H9 (cell line): ENCODE measurements around the gene RIMBP2. TPM values are rescaled to one million over a fixed set of nuclear protein-coding genes. Genes with fewer than 3 reads are reported as not detected.

Experiments used
- DNase-seq: peaks from one replicate; pipeline ENCODE4 v3.0.0-alpha.2; 2017
- H2AFZ ChIP-seq: one replicate; pipeline ENCODE4 v1.6.1; 2013; ENCODE audit warnings: mild to moderate bottlenecking, low read length, control low read depth, moderate library complexity
- H2AK5ac ChIP-seq: 2 replicates; pipeline ENCODE4 v1.6.1; 2013; ENCODE audit warnings: low read length, control low read depth, mixed read lengths; ENCODE audit not compliant: insufficient read length
- H2BK120ac ChIP-seq: one replicate; pipeline ENCODE4 v1.6.1; 2013; ENCODE audit warnings: low read depth, mild to moderate bottlenecking, low read length, control low read depth, inconsistent platforms; ENCODE audit not compliant: poor library complexity, severe bottlenecking
- H2BK12ac ChIP-seq: 2 replicates; pipeline ENCODE4 v1.6.1; 2013; ENCODE audit warnings: low read length, control low read depth, mixed read lengths, low read depth; ENCODE audit not compliant: insufficient read length
- H2BK15ac ChIP-seq: 2 replicates; pipeline ENCODE4 v1.6.1; 2013; ENCODE audit warnings: low read depth, low read length, control low read depth
- H2BK20ac ChIP-seq: one replicate; pipeline ENCODE4 v1.6.1; 2013; ENCODE audit warnings: low read depth, mild to moderate bottlenecking, low read length, control low read depth, inconsistent platforms; ENCODE audit not compliant: poor library complexity, severe bottlenecking
- H2BK5ac ChIP-seq: 2 replicates; pipeline ENCODE4 v1.6.1; 2013; ENCODE audit warnings: low read length, control low read depth, mixed read lengths; ENCODE audit not compliant: insufficient read length
- H3K14ac ChIP-seq: 2 replicates; pipeline ENCODE4 v1.6.1; 2013; ENCODE audit warnings: low read length, control low read depth; ENCODE audit not compliant: insufficient read depth
- H3K18ac ChIP-seq: 2 replicates; pipeline ENCODE4 v1.6.1; 2013; ENCODE audit warnings: low read depth, mild to moderate bottlenecking, mixed read lengths, low read length, control low read depth; ENCODE audit not compliant: insufficient read length
- H3K23ac ChIP-seq: 2 replicates; pipeline ENCODE4 v1.6.1; 2013; ENCODE audit warnings: low read length, control low read depth, mixed read lengths, low read depth; ENCODE audit not compliant: insufficient read length
- H3K23me2 ChIP-seq: 2 replicates; pipeline ENCODE4 v1.6.1; 2013; ENCODE audit warnings: low read depth, mild to moderate bottlenecking, mixed read lengths, low read length, control low read depth; ENCODE audit not compliant: insufficient read length, poor library complexity, severe bottlenecking
- H3K27ac ChIP-seq: 2 replicates; pipeline ENCODE4 v1.5.1; 2013; ENCODE audit warnings: low read length, control low read depth, mixed read lengths, low read depth; ENCODE audit not compliant: insufficient read length
- H3K27me3 ChIP-seq: 2 replicates; pipeline ENCODE4 v1.6.1; 2013; ENCODE audit warnings: low read length, control low read depth, inconsistent platforms; ENCODE audit not compliant: insufficient read depth
- H3K4ac ChIP-seq: 2 replicates; pipeline ENCODE4 v1.6.1; 2013; ENCODE audit warnings: low read depth, mild to moderate bottlenecking, control low read depth, inconsistent platforms, low read length, moderate library complexity
- H3K4me1 ChIP-seq: 2 replicates; pipeline ENCODE4 v1.6.1; 2013; ENCODE audit warnings: low read length, control low read depth, inconsistent platforms; ENCODE audit not compliant: insufficient read depth
- H3K4me2 ChIP-seq: 2 replicates; pipeline ENCODE4 v1.6.1; 2013; ENCODE audit warnings: low read length, control low read depth, mixed read lengths; ENCODE audit not compliant: insufficient read length, insufficient read depth
- H3K56ac ChIP-seq: 2 replicates; pipeline ENCODE4 v1.6.1; 2013; ENCODE audit warnings: low read depth, mild to moderate bottlenecking, mixed read lengths, low read length, control low read depth; ENCODE audit not compliant: insufficient read length
- H3K79me1 ChIP-seq: 2 replicates; pipeline ENCODE4 v1.6.1; 2013; ENCODE audit warnings: low read depth, mild to moderate bottlenecking, moderate library complexity, low read length, control low read depth, inconsistent platforms; ENCODE audit not compliant: insufficient read depth, poor library complexity, severe bottlenecking
- H3K79me2 ChIP-seq: 2 replicates; pipeline ENCODE4 v1.6.1; 2013; ENCODE audit warnings: low read length, control low read depth, inconsistent platforms; ENCODE audit not compliant: insufficient read depth
- H3K9ac ChIP-seq: 2 replicates; pipeline ENCODE4 v1.6.1; 2013; ENCODE audit warnings: low read length, control low read depth, mixed read lengths; ENCODE audit not compliant: insufficient read length; ENCODE audit errors: extremely low read depth
- H3K9me3 ChIP-seq: one replicate; pipeline ENCODE4 v1.6.1; 2013; ENCODE audit warnings: low read depth, low read length, inconsistent platforms; ENCODE audit not compliant: control insufficient read depth
- H3T11ph ChIP-seq: one replicate; pipeline ENCODE4 v1.6.1; 2013; ENCODE audit warnings: mild to moderate bottlenecking, low read length, control low read depth, inconsistent platforms
- H4K20me1 ChIP-seq: one replicate; pipeline ENCODE4 v1.6.1; 2013; ENCODE audit not compliant: control insufficient read depth, insufficient read length, insufficient read depth
- H4K5ac ChIP-seq: 2 replicates; pipeline ENCODE4 v1.6.1; 2013; ENCODE audit warnings: low read depth, mild to moderate bottlenecking, mixed read lengths, low read length, control low read depth; ENCODE audit not compliant: insufficient read length
- H4K8ac ChIP-seq: replicated peaks from 2 replicates; pipeline ENCODE4 v1.6.1; 2013; ENCODE audit warnings: low read length, control low read depth, mixed read lengths, low read depth; ENCODE audit not compliant: insufficient read length
- H4K91ac ChIP-seq: 2 replicates; pipeline ENCODE4 v1.6.1; 2013; ENCODE audit warnings: low read depth, mild to moderate bottlenecking, moderate library complexity, mixed read lengths, low read length, control low read depth; ENCODE audit not compliant: insufficient read length
- H3K27ac Mint-ChIP-seq, 3 experiments: 2 replicates in 2 of 3; 3 replicates in 1 of 3; pipeline ENCODE4 v1.8.0; 2020 to 2021; ENCODE audit warnings: mixed read lengths in 3 of 3, mild to moderate bottlenecking in 1 of 3, moderate library complexity in 1 of 3
- H3K27me3 Mint-ChIP-seq: 2 replicates; pipeline ENCODE4 v1.8.0; 2021; ENCODE audit warnings: low read depth, mild to moderate bottlenecking, moderate library complexity, mixed read lengths
- H3K36me3 Mint-ChIP-seq, 3 experiments: 2 replicates in 2 of 3; 3 replicates in 1 of 3; pipeline ENCODE4 v1.8.0; 2020 to 2021; ENCODE audit warnings: low read depth in 3 of 3, mixed read lengths in 3 of 3; ENCODE audit not compliant: insufficient read depth in 1 of 3
- H3K4me1 Mint-ChIP-seq, 2 experiments: 2 replicates each; pipeline ENCODE4 v1.8.0; 2020; ENCODE audit warnings: mixed read lengths in 2 of 2
- H3K4me3 Mint-ChIP-seq, 2 experiments: 2 replicates in 1 of 2; 3 replicates in 1 of 2; pipeline ENCODE4 v1.8.0; 2020 to 2021; ENCODE audit warnings: mild to moderate bottlenecking in 2 of 2, mixed read lengths in 2 of 2, moderate library complexity in 1 of 2
- H3K9me3 Mint-ChIP-seq, 2 experiments: 2 replicates in 1 of 2; 3 replicates in 1 of 2; pipeline ENCODE4 v1.8.0; 2020; ENCODE audit warnings: mild to moderate bottlenecking in 2 of 2, mixed read lengths in 2 of 2, moderate library complexity in 1 of 2
- CTCF ChIP-seq: fragments of 200-600 bp; sonication (generic); conservative IDR thresholded peaks from 3 replicates; pipeline ENCODE4 v1.8.0; 2021; ENCODE audit warnings: antibody characterized with exemption, mild to moderate bottlenecking
- WGBS: extraction: QIAGEN DNeasy Blood & Tissue Kit; methylation state at CpG from one replicate; pipeline ENCODE4 v1.1.7; 2013; ENCODE audit warnings: missing lambda C conversion rate, low lambda C conversion rate, mixed read lengths; ENCODE audit not compliant: insufficient read length; ENCODE audit errors: extremely low coverage; 5-methylcytosine and 5-hydroxymethylcytosine counted together
- total RNA-seq: library from RNA; stranded (reverse); gene quantifications from 2 replicates; pipeline ENCODE4 v1.2.1, GENCODE V29; 2021

RIMBP2 gene
- total RNA-seq, 1 experiment from 2014 or later: 0.70 TPM

- H3K27me3 Mint-ChIP-seq: peaks cover 7% of the 10 kb centered on the region
- H4K20me1 ChIP-seq: no peaks in the 10 kb centered on the region
- DNase-seq: no peak
- no peak for TF ChIP-seq CTCF
- no peaks in the 10 kb centered on the region for H3K4me1 ChIP-seq
- no peak overlapping the region for H2AK5ac ChIP-seq
- no peak overlapping the region for H3K56ac ChIP-seq
- peaks cover 3 to 5% of the 10 kb centered on the region in 2 experiments; a peak in 2 of 4 replicates for H3K4me1 Mint-ChIP-seq
- H3K9me3 ChIP-seq: no peaks in the 10 kb centered on the region
- H4K5ac ChIP-seq: no peak overlapping the region
- H3K27ac ChIP-seq: no peak overlapping the region
- H2BK12ac ChIP-seq: no peak overlapping the region
- no peaks in the 10 kb centered on the region for H3K23me2 ChIP-seq
- no peak overlapping the region for H3K9ac ChIP-seq
- no peak overlapping the region for H3K4me2 ChIP-seq
- H4K91ac ChIP-seq: no peak overlapping the region
- no peak overlapping the region for H2BK120ac ChIP-seq
- no peak overlapping the region for H3K4me3 Mint-ChIP-seq
- H3K18ac ChIP-seq: peak overlapping the region; percentile 42
- H2AFZ ChIP-seq: no peak overlapping the region
- H3K14ac ChIP-seq: no peak overlapping the region
- no peaks in the 10 kb centered on the region; a peak in 1 of 5 replicates for H3K9me3 Mint-ChIP-seq
- no peaks in the 10 kb centered on the region for H3K79me1 ChIP-seq
- peak overlapping the region in 1 of 3 experiments; percentile 83; a peak in 3 of 7 replicates for H3K27ac Mint-ChIP-seq
- WGBS: no CpG with 5 or more reads among the region's 10 CpGs
- H3T11ph ChIP-seq: no peak overlapping the region
- no peak overlapping the region for H3K23ac ChIP-seq
- H4K8ac ChIP-seq: no peak overlapping the region
- H2BK15ac ChIP-seq: no peak overlapping the region
- peaks cover 0 to 1% (median 0%) of the 10 kb centered on the region in 3 experiments; a peak in 1 of 7 replicates for H3K36me3 Mint-ChIP-seq
- H2BK5ac ChIP-seq: no peak overlapping the region
- no peak overlapping the region for H3K4ac ChIP-seq
- no peaks in the 10 kb centered on the region for H3K27me3 ChIP-seq
- H3K79me2 ChIP-seq: no peaks in the 10 kb centered on the region
- H2BK20ac ChIP-seq: no peak overlapping the region
These were observed 218.1 kb downstream of the RIMBP2 start for GRCh38 chr12:130497991-130498390.
